ENCODE results near the gene IL26.

DNA sequence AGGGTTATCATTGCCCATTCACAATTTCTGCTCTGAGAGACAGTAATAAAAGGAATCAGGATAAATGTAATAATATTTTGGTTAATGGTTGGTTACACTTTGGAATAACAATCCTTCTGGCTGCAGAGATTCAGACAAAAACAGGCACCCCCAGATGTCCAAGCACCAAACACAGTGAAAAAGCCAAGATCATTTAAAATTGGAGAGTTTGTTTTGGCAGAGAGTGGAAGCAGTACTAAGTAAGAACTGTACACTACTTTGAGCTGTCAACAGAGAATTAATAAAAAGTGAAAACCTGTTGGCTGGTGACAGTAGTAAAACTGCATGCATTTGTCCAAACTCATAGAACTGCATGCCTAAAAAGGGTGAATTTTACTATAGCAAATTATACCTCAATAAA lies 43.4 kb upstream of the IL26 start:
- TF ChIP-seq, protein P1, sequence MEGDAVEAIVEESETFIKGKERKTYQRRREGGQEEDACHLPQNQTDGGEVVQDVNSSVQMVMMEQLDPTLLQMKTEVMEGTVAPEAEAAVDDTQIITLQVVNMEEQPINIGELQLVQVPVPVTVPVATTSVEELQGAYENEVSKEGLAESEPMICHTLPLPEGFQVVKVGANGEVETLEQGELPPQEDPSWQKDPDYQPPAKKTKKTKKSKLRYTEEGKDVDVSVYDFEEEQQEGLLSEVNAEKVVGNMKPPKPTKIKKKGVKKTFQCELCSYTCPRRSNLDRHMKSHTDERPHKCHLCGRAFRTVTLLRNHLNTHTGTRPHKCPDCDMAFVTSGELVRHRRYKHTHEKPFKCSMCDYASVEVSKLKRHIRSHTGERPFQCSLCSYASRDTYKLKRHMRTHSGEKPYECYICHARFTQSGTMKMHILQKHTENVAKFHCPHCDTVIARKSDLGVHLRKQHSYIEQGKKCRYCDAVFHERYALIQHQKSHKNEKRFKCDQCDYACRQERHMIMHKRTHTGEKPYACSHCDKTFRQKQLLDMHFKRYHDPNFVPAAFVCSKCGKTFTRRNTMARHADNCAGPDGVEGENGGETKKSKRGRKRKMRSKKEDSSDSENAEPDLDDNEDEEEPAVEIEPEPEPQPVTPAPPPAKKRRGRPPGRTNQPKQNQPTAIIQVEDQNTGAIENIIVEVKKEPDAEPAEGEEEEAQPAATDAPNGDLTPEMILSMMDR (optimal IDR thresholded peaks at IDR 0.05 in 1 of 3, IDR thresholded peaks at IDR 0.05 in 1 of 3, conservative IDR thresholded peaks at IDR 0.05 in 1 of 3; ENCODE audit: extremely low read depth in 1 of 3, insufficient read depth in 2 of 3, low read length in 3 of 3): no peak
- TF ChIP-seq EZH2 (IDR thresholded peaks at IDR 0.05; ENCODE audit: low read length): no peak
